CD4-positive, alpha-beta memory T cell (primary cell): ENCODE results near the gene NUDT2. TPM values are rescaled to one million over a fixed set of nuclear protein-coding genes. Genes with fewer than 3 reads are reported as not detected.
"Not testable (repeated sequence)": the region's sequence is repeated elsewhere in the genome, so short reads cannot be mapped to it uniquely, and the experiment has no call there.

Source experiments
- CTCF ChIA-PET: fragments of 350-600 bp; sonication (Branson Sonifier 250); formaldehyde crosslinking; loops from one replicate; lab custom pipeline; 2021; ENCODE audit warnings: inconsistent platforms; ENCODE audit not compliant: partially characterized antibody; lab: Charles Lee
- POLR2A ChIA-PET: fragments of 350-600 bp; sonication (Branson Sonifier 250); formaldehyde crosslinking; loops from one replicate; lab custom pipeline; 2021; ENCODE audit not compliant: partially characterized antibody; lab: Charles Lee
- DNase-seq, 5 donors: peaks; one replicate each; pipeline versions ENCODE4 v3.0.0 to v3.0.0-alpha.2; 2020 to 2022; ENCODE audit warnings: mixed read lengths in 1 of 5
- H3K27ac ChIP-seq: one replicate; pipeline ENCODE4 v1.7.0; 2013; ENCODE audit warnings: low read depth, low read length
- H3K27me3 ChIP-seq: 2 replicates; pipeline ENCODE4 v1.7.0; 2013; ENCODE audit warnings: mild to moderate bottlenecking, low read length, moderate library complexity; ENCODE audit not compliant: insufficient read depth
- H3K36me3 ChIP-seq: 2 replicates; pipeline ENCODE4 v1.7.0; 2013; ENCODE audit warnings: mild to moderate bottlenecking, low read length, moderate library complexity; ENCODE audit not compliant: insufficient read depth
- H3K4me1 ChIP-seq: 2 replicates; pipeline ENCODE4 v1.7.0; 2013; ENCODE audit warnings: mild to moderate bottlenecking, low read length, moderate library complexity; ENCODE audit not compliant: insufficient read depth
- H3K4me3 ChIP-seq, 2 donors: one replicate each; pipeline ENCODE4 v1.7.0; 2013; ENCODE audit warnings: low read length in 2 of 2, mild to moderate bottlenecking in 1 of 2
- H3K9me3 ChIP-seq, 2 donors: one replicate each; pipeline ENCODE4 v1.7.0; 2013; ENCODE audit warnings: low read length in 2 of 2, control low read depth in 1 of 2; ENCODE audit not compliant: control insufficient read depth in 1 of 2
- H3K27ac Mint-ChIP-seq, 7 donors: one replicate each; pipeline ENCODE4 v1.8.0; 2020 to 2021; ENCODE audit warnings: mixed read lengths in 7 of 7, mild to moderate bottlenecking in 6 of 7, inconsistent platforms in 3 of 7, moderate library complexity in 3 of 7
- H3K27me3 Mint-ChIP-seq, 2 donors: one replicate each; pipeline ENCODE4 v1.8.0; 2020 to 2021; ENCODE audit warnings: mixed read lengths in 2 of 2
- H3K36me3 Mint-ChIP-seq, 2 donors: one replicate each; pipeline ENCODE4 v1.8.0; 2020 to 2021; ENCODE audit warnings: mixed read lengths in 2 of 2, inconsistent platforms in 1 of 2, mild to moderate bottlenecking in 1 of 2
- H3K4me1 Mint-ChIP-seq, 4 donors: one replicate each; pipeline ENCODE4 v1.8.0; 2020 to 2021; ENCODE audit warnings: mixed read lengths in 4 of 4, mild to moderate bottlenecking in 1 of 4
- H3K4me3 Mint-ChIP-seq, 8 donors: one replicate each; pipeline ENCODE4 v1.8.0; 2020 to 2021; ENCODE audit warnings: mixed read lengths in 8 of 8, mild to moderate bottlenecking in 7 of 8, moderate library complexity in 6 of 8, inconsistent platforms in 3 of 8
- H3K9me3 Mint-ChIP-seq, 8 donors: one replicate each; pipeline ENCODE4 v1.8.0; 2020 to 2021; ENCODE audit warnings: mixed read lengths in 8 of 8, mild to moderate bottlenecking in 5 of 8, inconsistent platforms in 3 of 8, moderate library complexity in 1 of 8
- intact Hi-C: fragments of 100-400 bp; cut with micrococcal nuclease; formaldehyde crosslinking; loops from one replicate; pipeline ENCODE4 v1.15.1; 2023
- polyA plus RNA-seq, 2 donors: library from polyadenylated mRNA; unstranded; fragments of 300-500 nt; fragmentation: Illumina TruSeq; gene quantifications; one replicate each; pipeline ENCODE4 v1.2.3, GENCODE V29; 2021
- total RNA-seq, 2 experiments: library from RNA; stranded (reverse); gene quantifications; one replicate each; pipeline ENCODE4 v1.2.3, GENCODE V29; 2021

Gene NUDT2
- total and polyA plus RNA-seq, 4 experiments from 2014 or later, result 21.0 to 29.3 (median 23.6) TPM

DNA sequence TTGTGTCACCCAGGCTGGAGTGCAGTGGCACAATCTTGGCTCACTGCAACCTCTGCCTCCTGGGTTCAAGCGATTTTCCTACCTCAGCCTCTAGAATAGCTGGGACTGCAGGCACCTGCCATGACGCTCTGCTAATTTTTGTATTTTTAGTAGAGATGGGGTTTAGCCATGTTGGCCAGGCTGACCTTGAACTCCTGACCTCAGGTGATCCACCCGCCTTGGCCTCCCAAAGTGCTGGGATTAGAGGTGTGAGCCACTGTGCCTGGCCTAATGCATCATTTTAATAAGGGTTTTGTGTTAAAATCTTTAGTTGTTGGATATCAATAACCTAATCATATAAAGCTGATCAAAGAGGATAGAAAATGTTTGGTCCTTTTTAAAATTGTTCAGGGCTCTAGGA is 21.1 kb upstream of the NUDT2 start:
- CTCF ChIA-PET, H3K9me3 Mint-ChIP-seq, H3K36me3 ChIP-seq, H3K9me3 ChIP-seq, H3K4me3 ChIP-seq, DNase-seq, H3K27ac Mint-ChIP-seq, POLR2A ChIA-PET, H3K27ac ChIP-seq, intact Hi-C loops, H3K4me3 Mint-ChIP-seq, H3K4me1 Mint-ChIP-seq, H3K36me3 Mint-ChIP-seq, H3K27me3 ChIP-seq, H3K27me3 Mint-ChIP-seq, H3K4me1 ChIP-seq: not testable (repeated sequence)

DNA sequence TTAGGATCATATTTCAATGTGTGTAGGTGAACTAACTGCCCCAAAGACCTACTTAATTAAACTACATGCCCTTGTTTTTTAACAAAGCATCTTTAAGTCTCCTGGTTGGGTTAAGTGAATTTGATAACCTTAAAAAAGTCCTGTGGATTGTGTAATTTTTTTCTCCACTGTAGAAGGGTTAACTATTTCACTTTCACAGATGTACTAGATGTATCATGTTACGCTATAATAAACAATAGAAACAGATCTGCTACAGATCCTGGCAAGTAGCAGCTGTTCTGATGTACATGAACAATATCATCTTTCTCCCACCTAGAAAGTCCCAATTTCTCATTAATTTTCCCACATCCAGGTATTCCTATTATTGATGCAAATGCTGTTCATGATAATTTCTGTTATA is 19.2 kb upstream of the NUDT2 start:
- no peak overlapping the region for H3K4me3 Mint-ChIP-seq
- ChIA-PET CTCF (no interaction called here), POLR2A (interaction anchor here (0.6 kb wide), 1 partner anchor 770 kb away, joined by 3 read pairs; no protein-coding TSS in a partner anchor)
- intact Hi-C loops, result no loop called here
- H3K9me3 Mint-ChIP-seq, result peaks cover 0 to 2% (median 0%) of the 10 kb centered on the region in 8 donors
- DNase-seq, result no peak
- H3K27me3 ChIP-seq, result no peaks in the 10 kb centered on the region
- no peak overlapping the region for H3K4me3 ChIP-seq
- no peaks in the 10 kb centered on the region for H3K27me3 Mint-ChIP-seq
- no peak overlapping the region for H3K27ac ChIP-seq
- H3K27ac Mint-ChIP-seq, result no peak overlapping the region
- H3K9me3 ChIP-seq, result no peaks in the 10 kb centered on the region
- H3K4me1 Mint-ChIP-seq, result no peaks in the 10 kb centered on the region
- no peaks in the 10 kb centered on the region for H3K36me3 ChIP-seq
- no peaks in the 10 kb centered on the region for H3K36me3 Mint-ChIP-seq
- no peaks in the 10 kb centered on the region for H3K4me1 ChIP-seq

DNA sequence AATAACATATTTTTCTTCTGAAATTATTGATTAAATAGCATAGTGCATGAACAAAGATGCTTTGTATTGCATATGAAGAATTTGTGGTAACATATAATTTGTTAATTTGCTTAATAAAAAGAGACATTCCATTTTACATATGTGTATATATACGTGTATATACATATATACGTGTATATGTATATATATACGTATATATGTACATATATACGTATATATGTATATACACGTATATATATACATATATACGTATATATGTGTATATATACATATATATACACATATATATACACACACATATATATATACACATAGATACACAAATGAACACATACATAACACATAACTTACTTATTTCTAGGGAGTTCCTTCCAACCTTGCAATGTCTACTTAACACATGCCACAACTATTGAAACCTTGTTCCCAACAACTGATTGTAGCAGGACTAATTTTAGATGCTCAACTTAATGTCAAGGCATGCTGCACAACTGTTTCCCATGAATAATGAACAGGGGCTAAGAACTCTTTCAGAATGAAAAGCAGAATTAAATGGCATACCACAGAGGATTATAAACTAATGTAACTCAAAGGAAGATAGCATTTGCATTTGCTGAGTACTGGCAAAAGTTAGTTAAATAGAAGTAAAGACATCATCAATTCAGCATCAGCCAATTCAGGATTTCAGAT is 17.7 kb upstream of the NUDT2 start:
- H3K4me3 Mint-ChIP-seq, result no peak overlapping the region
- H3K27ac Mint-ChIP-seq, result no peak overlapping the region
- Histone ChIP-seq H3K27me3 (no peaks in the 10 kb centered on the region), H3K27ac (no peak overlapping the region), H3K4me3 (no peak overlapping the region), H3K36me3 (no peaks in the 10 kb centered on the region), H3K9me3 (no peaks in the 10 kb centered on the region), H3K4me1 (no peaks in the 10 kb centered on the region)
- H3K27me3 Mint-ChIP-seq, result no peaks in the 10 kb centered on the region
- ChIA-PET POLR2A (no interaction called here), CTCF (no interaction called here)
- intact Hi-C loops, result no loop called here
- no peaks in the 10 kb centered on the region for H3K36me3 Mint-ChIP-seq
- DNase-seq, result no peak
- peaks cover 0 to 2% (median 0%) of the 10 kb centered on the region in 8 donors for H3K9me3 Mint-ChIP-seq
- no peaks in the 10 kb centered on the region for H3K4me1 Mint-ChIP-seq

DNA sequence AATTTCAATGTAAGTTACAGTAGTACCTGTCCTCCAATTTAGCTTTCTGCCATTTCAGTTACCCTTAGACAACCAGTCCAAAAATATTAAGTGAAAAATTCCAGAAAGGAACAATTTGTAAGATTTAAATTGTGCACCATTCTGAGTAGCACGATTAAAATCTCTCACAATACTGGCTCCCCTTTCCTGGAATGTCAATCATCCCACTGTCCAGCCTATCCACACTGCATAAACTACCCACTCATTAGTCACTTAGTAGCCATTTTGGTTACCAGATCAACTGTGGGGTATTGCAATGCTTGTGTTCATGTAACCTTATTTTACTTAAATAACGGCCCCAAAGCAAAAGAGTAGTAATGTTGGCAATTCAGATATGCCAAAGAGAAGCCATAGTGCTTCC is 11.9 kb upstream of the NUDT2 start:
- no peak for DNase-seq
- Histone ChIP-seq H3K27me3 (no peaks in the 10 kb centered on the region), H3K4me1 (no peaks in the 10 kb centered on the region), H3K36me3 (no peaks in the 10 kb centered on the region), H3K9me3 (no peaks in the 10 kb centered on the region), H3K27ac (no peak overlapping the region), H3K4me3 (no peak overlapping the region)
- ChIA-PET CTCF (no interaction called here), POLR2A (no interaction called here)
- no peaks in the 10 kb centered on the region for H3K36me3 Mint-ChIP-seq
- intact Hi-C loops, result no loop called here
- H3K4me3 Mint-ChIP-seq, result no peak overlapping the region
- H3K27me3 Mint-ChIP-seq, result no peaks in the 10 kb centered on the region
- H3K9me3 Mint-ChIP-seq, result peaks cover 0 to 2% (median 0%) of the 10 kb centered on the region in 8 donors
- H3K4me1 Mint-ChIP-seq, result no peaks in the 10 kb centered on the region
- H3K27ac Mint-ChIP-seq, result no peak overlapping the region

GRCh38 chr9:34318163-34318790 is 11.1 kb upstream of the NUDT2 start:
- H3K36me3 ChIP-seq, result no peaks in the 10 kb centered on the region
- H3K4me1 Mint-ChIP-seq, result no peaks in the 10 kb centered on the region
- no peaks in the 10 kb centered on the region for H3K27me3 ChIP-seq
- ChIA-PET CTCF (interaction anchor here (1.3 kb wide), 1 partner anchor 61 kb away, joined by 3 read pairs; no protein-coding TSS in a partner anchor), POLR2A (no interaction called here)
- no peak overlapping the region for H3K4me3 Mint-ChIP-seq
- intact Hi-C loops, result no loop called here
- no peaks in the 10 kb centered on the region for H3K9me3 ChIP-seq
- no peak overlapping the region for H3K27ac Mint-ChIP-seq
- H3K27ac ChIP-seq, result no peak overlapping the region
- no peak overlapping the region for H3K4me3 ChIP-seq
- DNase-seq, result no peak
- H3K27me3 Mint-ChIP-seq, result no peaks in the 10 kb centered on the region
- H3K4me1 ChIP-seq, result no peaks in the 10 kb centered on the region
- H3K9me3 Mint-ChIP-seq, result peaks cover 0 to 2% (median 0%) of the 10 kb centered on the region in 8 donors
- H3K36me3 Mint-ChIP-seq, result no peaks in the 10 kb centered on the region

DNA sequence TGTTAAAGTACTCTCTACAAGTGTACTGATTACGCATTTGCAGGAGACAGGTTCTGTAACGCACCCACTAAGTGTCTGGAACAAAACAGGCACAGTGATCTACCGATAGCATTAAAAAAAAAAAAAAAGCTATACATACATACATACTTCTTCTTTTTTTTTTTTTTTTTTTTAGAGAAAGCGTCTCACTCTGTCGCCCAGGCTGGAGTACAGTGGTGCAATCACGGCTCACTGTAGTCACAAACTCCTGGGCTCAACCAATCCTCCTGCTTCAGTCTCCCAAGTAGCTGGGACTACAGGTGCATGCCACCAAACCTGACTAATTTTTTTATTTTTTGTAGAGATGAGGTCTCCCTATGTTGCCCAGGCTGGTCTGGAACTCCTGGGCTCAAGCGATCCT is 7.9 kb upstream of the NUDT2 start:
- peaks cover 0 to 1% (median 0%) of the 10 kb centered on the region in 8 donors for H3K9me3 Mint-ChIP-seq
- no peaks in the 10 kb centered on the region for H3K27me3 ChIP-seq
- no peak overlapping the region for H3K4me3 Mint-ChIP-seq
- no peak for DNase-seq
- POLR2A ChIA-PET, result no interaction called here
- no peaks in the 10 kb centered on the region for H3K4me1 ChIP-seq
- no peak overlapping the region for H3K27ac Mint-ChIP-seq
- H3K4me3 ChIP-seq, result no peak overlapping the region
- H3K36me3 Mint-ChIP-seq, result no peaks in the 10 kb centered on the region
- no peaks in the 10 kb centered on the region for H3K36me3 ChIP-seq
- CTCF ChIA-PET, result interaction anchor here (0.7 kb wide), 1 partner anchor 1868 kb away, joined by 4 read pairs; no protein-coding TSS in a partner anchor
- intact Hi-C loops, result no loop called here
- no peaks in the 10 kb centered on the region for H3K27me3 Mint-ChIP-seq
- no peaks in the 10 kb centered on the region for H3K9me3 ChIP-seq
- H3K27ac ChIP-seq, result no peak overlapping the region
- H3K4me1 Mint-ChIP-seq, result no peaks in the 10 kb centered on the region

GRCh38 chr9:34322899-34323591 is 6.3 kb upstream of the NUDT2 start:
- intact Hi-C loops, result no loop called here
- no peaks in the 10 kb centered on the region for H3K27me3 ChIP-seq
- H3K4me1 ChIP-seq, result peaks cover under 1% of the 10 kb centered on the region
- H3K36me3 ChIP-seq, result no peaks in the 10 kb centered on the region
- CTCF ChIA-PET, result no interaction called here
- H3K27ac ChIP-seq, result no peak overlapping the region
- H3K27ac Mint-ChIP-seq, result no peak overlapping the region
- no peak for DNase-seq
- H3K9me3 ChIP-seq, result no peaks in the 10 kb centered on the region
- peaks cover 0 to 1% (median 0%) of the 10 kb centered on the region in 8 donors for H3K9me3 Mint-ChIP-seq
- peaks cover 0 to 2% (median under 1%) of the 10 kb centered on the region in 4 donors for H3K4me1 Mint-ChIP-seq
- POLR2A ChIA-PET, result no interaction called here
- no peak overlapping the region for H3K4me3 ChIP-seq
- H3K36me3 Mint-ChIP-seq, result no peaks in the 10 kb centered on the region
- H3K27me3 Mint-ChIP-seq, result no peaks in the 10 kb centered on the region
- no peak overlapping the region for H3K4me3 Mint-ChIP-seq
